Neural crest cell (in vitro differentiated cells): ENCODE data around the gene NMUR1. TPM values are rescaled to one million over a fixed set of nuclear protein-coding genes. Genes with fewer than 3 reads are reported as not detected.
A peak's percentile ranks its signal among the peaks of the same experiment; 100 is the strongest.

ENCODE experiments used
- DNase-seq: peaks from one replicate; pipeline ENCODE4 v3.0.0; 2021; ENCODE audit warnings: low read depth, mixed read lengths, low spot score
- H3K27ac Mint-ChIP-seq: one replicate; pipeline ENCODE4 v1.8.0; 2021; ENCODE audit warnings: mild to moderate bottlenecking, mixed read lengths; ENCODE audit not compliant: unreplicated experiment
- H3K27me3 Mint-ChIP-seq: 2 replicates; pipeline ENCODE4 v1.8.0; 2021; ENCODE audit warnings: low read depth, mild to moderate bottlenecking, mixed read lengths
- H3K36me3 Mint-ChIP-seq: 2 replicates; pipeline ENCODE4 v1.8.0; 2021; ENCODE audit warnings: low read depth, mild to moderate bottlenecking, mixed read lengths
- H3K4me1 Mint-ChIP-seq: 2 replicates; pipeline ENCODE4 v1.8.0; 2021; ENCODE audit warnings: mixed read lengths
- H3K4me3 Mint-ChIP-seq: one replicate; pipeline ENCODE4 v1.8.0; 2021; ENCODE audit warnings: mild to moderate bottlenecking, mixed read lengths
- H3K9me3 Mint-ChIP-seq: 2 replicates; pipeline ENCODE4 v1.8.0; 2021; ENCODE audit warnings: mixed read lengths
- CTCF ChIP-seq: fragments of 200-600 bp; sonication (generic); conservative IDR thresholded peaks from 2 replicates; pipeline ENCODE4 v1.5.0; 2021; ENCODE audit warnings: antibody characterized with exemption, mild to moderate bottlenecking
- total RNA-seq: library from RNA; stranded (reverse); gene quantifications from 2 replicates; pipeline ENCODE4 v1.2.1, GENCODE V29; 2021

The NMUR1 gene
- total RNA-seq, 1 donor from 2014 or later = not detected

GRCh38 chr2:231522418-231523180, 7.6 kb downstream of the NMUR1 start:
- Mint-ChIP-seq H3K27ac (no peak overlapping the region), H3K36me3 (no peaks in the 10 kb centered on the region), H3K9me3 (no peaks in the 10 kb centered on the region), H3K4me1 (no peaks in the 10 kb centered on the region), H3K27me3 (no peaks in the 10 kb centered on the region), H3K4me3 (no peak overlapping the region)
- no peak for DNase-seq
- TF ChIP-seq CTCF = no peak

- Mint-ChIP-seq H3K4me1 (peaks cover 3% of the 10 kb centered on the region), H3K27ac (no peak overlapping the region), H3K27me3 (peaks cover 2% of the 10 kb centered on the region)
These were observed 8.8 kb downstream of the NMUR1 start for GRCh38 chr2:231521443-231521842.

GRCh38 chr2:231519975-231520555, 10.2 kb downstream of the NMUR1 start:
- peaks cover 4% of the 10 kb centered on the region for H3K4me1 Mint-ChIP-seq
- peaks cover 2% of the 10 kb centered on the region for H3K27me3 Mint-ChIP-seq
- H3K9me3 Mint-ChIP-seq = no peaks in the 10 kb centered on the region
- no peak for TF ChIP-seq CTCF
- H3K36me3 Mint-ChIP-seq = no peaks in the 10 kb centered on the region
- DNase-seq = no peak
- no peak overlapping the region for H3K4me3 Mint-ChIP-seq
- no peak overlapping the region for H3K27ac Mint-ChIP-seq

More at GRCh38 chr2:231521443-231521842, 8.8 kb downstream of the NMUR1 start:
- H3K9me3 Mint-ChIP-seq = no peaks in the 10 kb centered on the region
- no peaks in the 10 kb centered on the region for H3K36me3 Mint-ChIP-seq
- no peak overlapping the region for H3K4me3 Mint-ChIP-seq
- TF ChIP-seq CTCF = no peak
- DNase-seq = no peak

GRCh38 chr2:231518771-231519170, 11.5 kb downstream of the NMUR1 start:
- Mint-ChIP-seq H3K4me3 (peak overlapping the region; percentile 29), H3K27ac (no peak overlapping the region), H3K9me3 (no peaks in the 10 kb centered on the region), H3K36me3 (no peaks in the 10 kb centered on the region), H3K27me3 (peaks cover 2% of the 10 kb centered on the region), H3K4me1 (peaks cover 16% of the 10 kb centered on the region)
- DNase-seq = no peak
- no peak for TF ChIP-seq CTCF

GRCh38 chr2:231515603-231516002, 14.6 kb downstream of the NMUR1 start:
- no peak for DNase-seq
- no peak for TF ChIP-seq CTCF

More at GRCh38 chr2:231515603-231516002, 14.6 kb downstream of the NMUR1 start:
- H3K27ac Mint-ChIP-seq = no peak overlapping the region
- H3K4me3 Mint-ChIP-seq = peak overlapping the region; percentile 74
- no peaks in the 10 kb centered on the region for H3K36me3 Mint-ChIP-seq
- no peaks in the 10 kb centered on the region for H3K9me3 Mint-ChIP-seq
- peaks cover 33% of the 10 kb centered on the region for H3K4me1 Mint-ChIP-seq
- peaks cover 2% of the 10 kb centered on the region for H3K27me3 Mint-ChIP-seq
